Caco-2 (cell line): ENCODE measurements around the gene TPRG1. TPM values are rescaled to one million over a fixed set of nuclear protein-coding genes. Genes with fewer than 3 reads are reported as not detected.

Experiments used
- BruUV-seq: library from RNA; stranded (reverse); fragments of 400-500 nt; replicated peaks from 2 replicates; lab custom pipeline; 2021; lab: Mats Ljungman, UMichigan
- CTCF ChIA-PET: fragments of 300-600 bp; sonication (Branson Sonifier 250); formaldehyde crosslinking; loops from one replicate; lab custom pipeline; 2022; ENCODE audit warnings: antibody characterized with exemption; lab: Charles Lee
- POLR2A ChIA-PET: fragments of 300-600 bp; sonication (Branson Sonifier 250); formaldehyde crosslinking; loops from one replicate; lab custom pipeline; 2022; ENCODE audit warnings: antibody characterized with exemption; lab: Charles Lee
- DNase-seq, 2 experiments: peaks; one replicate each; pipeline versions ENCODE4 v3.0.0 to v3.0.0-alpha.2; 2020 to 2022
- H3K27me3 ChIP-seq: replicated peaks from 2 replicates; pipeline ENCODE4 v1.6.0; 2011; ENCODE audit warnings: low read length; ENCODE audit not compliant: control insufficient read depth, insufficient read depth
- H3K36me3 ChIP-seq: 2 replicates; pipeline ENCODE4 v1.5.1; 2011; ENCODE audit warnings: low read length; ENCODE audit not compliant: control insufficient read depth, insufficient read depth
- H3K4me1 ChIP-seq: fragments of 250-450 bp; sonication (Bioruptor Pico); 2 replicates; pipeline ENCODE4 v1.5.1; 2020; ENCODE audit warnings: mild to moderate bottlenecking
- H3K4me3 ChIP-seq: 2 replicates; pipeline ENCODE4 v1.5.1; 2011; ENCODE audit warnings: low read depth, mild to moderate bottlenecking, control low read depth, low read length
- H3K9me3 ChIP-seq: fragments of 250-450 bp; sonication (Bioruptor Pico); 2 replicates; pipeline ENCODE4 v1.5.1; 2020; ENCODE audit warnings: mild to moderate bottlenecking, moderate library complexity
- H3K27ac Mint-ChIP-seq: one replicate; pipeline ENCODE4 v1.8.0; 2022; ENCODE audit warnings: mixed read lengths; ENCODE audit not compliant: unreplicated experiment
- H3K27me3 Mint-ChIP-seq: one replicate; pipeline ENCODE4 v1.8.0; 2022; ENCODE audit warnings: mixed read lengths; ENCODE audit not compliant: insufficient read depth, unreplicated experiment
- H3K36me3 Mint-ChIP-seq: one replicate; pipeline ENCODE4 v1.8.0; 2022; ENCODE audit warnings: mild to moderate bottlenecking, mixed read lengths; ENCODE audit not compliant: insufficient read depth, unreplicated experiment
- H3K4me1 Mint-ChIP-seq: one replicate; pipeline ENCODE4 v1.8.0; 2022; ENCODE audit warnings: low read depth, mixed read lengths; ENCODE audit not compliant: unreplicated experiment
- H3K4me3 Mint-ChIP-seq: one replicate; pipeline ENCODE4 v1.8.0; 2022; ENCODE audit warnings: mild to moderate bottlenecking, moderate library complexity, mixed read lengths; ENCODE audit not compliant: unreplicated experiment
- H3K9me3 Mint-ChIP-seq: one replicate; pipeline ENCODE4 v1.8.0; 2022; ENCODE audit warnings: mixed read lengths; ENCODE audit not compliant: unreplicated experiment
- CTCF ChIP-seq, 2 experiments: fragments of 200-600 bp in 1 of 2; IDR thresholded peaks; 1 replicate in 1 of 2; 2 replicates in 1 of 2; pipeline versions ENCODE4 v1.5.1 to v1.8.0; 2011 to 2022; ENCODE audit warnings: antibody characterized with exemption in 1 of 2, control low read depth in 1 of 2, inconsistent platforms in 1 of 2, low read depth in 1 of 2, low read length in 1 of 2, mild to moderate bottlenecking in 1 of 2, moderate library complexity in 1 of 2; ENCODE audit not compliant: insufficient read depth in 1 of 2, severe bottlenecking in 1 of 2, unreplicated experiment in 1 of 2
- intact Hi-C: fragments of 100-400 bp; cut with micrococcal nuclease; formaldehyde crosslinking; loops from one replicate; pipeline ENCODE4 v1.10.0; 2022; ENCODE audit not compliant: unreplicated experiment
- total RNA-seq: library from RNA; stranded (reverse); gene quantifications from 2 replicates; pipeline ENCODE4 v1.2.3, GENCODE V29; 2022

TPRG1 gene
- total RNA-seq, 1 experiment from 2014 or later, result 1.5 TPM

GRCh38 chr3:189344996-189345395 lies 173.2 kb downstream of the TPRG1 start:
- no peaks in the 10 kb centered on the region for H3K9me3 ChIP-seq
- no peak overlapping the region for H3K4me3 ChIP-seq
- Mint-ChIP-seq H3K4me1 (peaks cover 6% of the 10 kb centered on the region), H3K4me3 (no peak overlapping the region), H3K9me3 (no peaks in the 10 kb centered on the region), H3K36me3 (no peaks in the 10 kb centered on the region), H3K27me3 (no peaks in the 10 kb centered on the region), H3K27ac (no peak overlapping the region)
- no peak for TF ChIP-seq CTCF (IDR thresholded peaks at IDR 0.05; ENCODE audit: insufficient read depth in 1 of 2, low read depth in 1 of 2, low read length in 1 of 2, severe bottlenecking in 1 of 2, unreplicated experiment in 1 of 2)
- no TSS peak for BruUV-seq
- DNase-seq, result no peak
- no peaks in the 10 kb centered on the region for H3K27me3 ChIP-seq
- H3K4me1 ChIP-seq, result peaks cover 7% of the 10 kb centered on the region; the same call in 1 of the 2 replicates
- CTCF ChIA-PET, result no interaction called here
- POLR2A ChIA-PET, result no interaction called here
- no peaks in the 10 kb centered on the region for H3K36me3 ChIP-seq
- intact Hi-C loops, result no loop called here

GRCh38 chr3:189349772-189350171 lies 178.0 kb downstream of the TPRG1 start:
- Mint-ChIP-seq H3K4me1 (peaks cover 9% of the 10 kb centered on the region), H3K9me3 (no peaks in the 10 kb centered on the region), H3K4me3 (no peak overlapping the region), H3K27ac (no peak overlapping the region), H3K27me3 (no peaks in the 10 kb centered on the region), H3K36me3 (peaks cover 5% of the 10 kb centered on the region)
- Histone ChIP-seq H3K4me1 (peaks cover 26% of the 10 kb centered on the region), H3K4me3 (no peak overlapping the region), H3K27me3 (no peaks in the 10 kb centered on the region), H3K9me3 (no peaks in the 10 kb centered on the region), H3K36me3 (no peaks in the 10 kb centered on the region)
- ChIA-PET POLR2A (no interaction called here), CTCF (no interaction called here)
- no peak for DNase-seq
- intact Hi-C loops, result no loop called here
- no TSS peak for BruUV-seq
- TF ChIP-seq CTCF (IDR thresholded peaks at IDR 0.05; ENCODE audit: insufficient read depth in 1 of 2, low read depth in 1 of 2, low read length in 1 of 2, severe bottlenecking in 1 of 2, unreplicated experiment in 1 of 2), result no peak

GRCh38 chr3:189353318-189353965 lies 181.7 kb downstream of the TPRG1 start:
- no TSS peak for BruUV-seq
- no peak for TF ChIP-seq CTCF (IDR thresholded peaks at IDR 0.05; ENCODE audit: insufficient read depth in 1 of 2, low read depth in 1 of 2, low read length in 1 of 2, severe bottlenecking in 1 of 2, unreplicated experiment in 1 of 2)
- POLR2A ChIA-PET, result no interaction called here
- Histone ChIP-seq H3K9me3 (no peaks in the 10 kb centered on the region), H3K4me3 (no peak overlapping the region), H3K27me3 (no peaks in the 10 kb centered on the region), H3K4me1 (peaks cover 38% of the 10 kb centered on the region), H3K36me3 (no peaks in the 10 kb centered on the region)
- H3K36me3 Mint-ChIP-seq, result peaks cover 5% of the 10 kb centered on the region
- no peaks in the 10 kb centered on the region for H3K9me3 Mint-ChIP-seq
- H3K27me3 Mint-ChIP-seq, result no peaks in the 10 kb centered on the region
- H3K4me3 Mint-ChIP-seq, result peak overlapping the region; percentile 61
- intact Hi-C loops, result no loop called here
- peak overlapping the region; percentile 86 for H3K27ac Mint-ChIP-seq
- peaks cover 19% of the 10 kb centered on the region for H3K4me1 Mint-ChIP-seq
- DNase-seq, result no peak
- CTCF ChIA-PET, result no interaction called here
